Testis (tissue), 2 donors: ENCODE results near the gene HDAC2.

ENCODE experiments used
- POLR2A ChIP-seq: fragments of 450-650 bp; IDR thresholded peaks from one replicate; pipeline ENCODE4 v1.6.1; 2017; ENCODE audit warnings: antibody characterized with exemption, mild to moderate bottlenecking, moderate library complexity
- TF ChIP-seq, protein P1 (sequence below), 3 experiments: fragments of 450-650 bp in 2 of 3; fragments of 200-600 bp in 1 of 3; sonication (generic) in 1 of 3; IDR thresholded peaks; one replicate each; pipeline ENCODE4 v1.5.1; 2016 to 2019; ENCODE audit warnings: antibody characterized with exemption in 3 of 3, mild to moderate bottlenecking in 2 of 3, moderate library complexity in 1 of 3

DNA sequence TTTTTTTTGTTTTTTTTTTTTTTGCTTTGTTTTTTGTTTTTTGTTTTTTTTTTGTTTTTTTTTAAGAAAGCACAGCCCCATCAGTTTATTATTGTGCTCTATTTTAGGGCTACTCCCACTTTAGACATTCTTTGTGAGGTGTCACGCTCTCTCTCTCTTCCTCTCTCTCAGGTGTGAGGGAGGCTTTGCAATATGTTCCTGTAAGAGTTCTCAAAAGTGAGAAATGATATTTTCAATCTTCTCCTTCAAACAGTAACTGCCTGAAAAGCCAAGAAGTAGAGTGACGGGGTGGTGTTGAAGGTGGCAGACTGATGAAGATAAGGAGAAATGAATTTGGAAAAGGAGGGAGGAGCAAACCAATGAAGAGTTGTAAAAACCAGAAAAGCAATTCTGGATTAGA, 28.3 kb upstream of the HDAC2 start:
- TF ChIP-seq, protein P1, sequence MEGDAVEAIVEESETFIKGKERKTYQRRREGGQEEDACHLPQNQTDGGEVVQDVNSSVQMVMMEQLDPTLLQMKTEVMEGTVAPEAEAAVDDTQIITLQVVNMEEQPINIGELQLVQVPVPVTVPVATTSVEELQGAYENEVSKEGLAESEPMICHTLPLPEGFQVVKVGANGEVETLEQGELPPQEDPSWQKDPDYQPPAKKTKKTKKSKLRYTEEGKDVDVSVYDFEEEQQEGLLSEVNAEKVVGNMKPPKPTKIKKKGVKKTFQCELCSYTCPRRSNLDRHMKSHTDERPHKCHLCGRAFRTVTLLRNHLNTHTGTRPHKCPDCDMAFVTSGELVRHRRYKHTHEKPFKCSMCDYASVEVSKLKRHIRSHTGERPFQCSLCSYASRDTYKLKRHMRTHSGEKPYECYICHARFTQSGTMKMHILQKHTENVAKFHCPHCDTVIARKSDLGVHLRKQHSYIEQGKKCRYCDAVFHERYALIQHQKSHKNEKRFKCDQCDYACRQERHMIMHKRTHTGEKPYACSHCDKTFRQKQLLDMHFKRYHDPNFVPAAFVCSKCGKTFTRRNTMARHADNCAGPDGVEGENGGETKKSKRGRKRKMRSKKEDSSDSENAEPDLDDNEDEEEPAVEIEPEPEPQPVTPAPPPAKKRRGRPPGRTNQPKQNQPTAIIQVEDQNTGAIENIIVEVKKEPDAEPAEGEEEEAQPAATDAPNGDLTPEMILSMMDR (IDR thresholded peaks at IDR 0.05) = no peak
- TF ChIP-seq POLR2A = no peak
